Liver (tissue), 9 donors: Measurements from ENCODE around the gene NPPC. TPM values are rescaled to one million over a fixed set of nuclear protein-coding genes. Genes with fewer than 3 reads are reported as not detected.

Experiments used
- DNase-seq: peaks from one replicate; pipeline ENCODE4 v3.0.0-alpha.2; 2017; ENCODE audit warnings: low spot score
- H3K27ac ChIP-seq, 2 donors: one replicate each; pipeline ENCODE4 v1.7.0; 2013; ENCODE audit warnings: inconsistent platforms in 2 of 2, low read length in 2 of 2, control low read depth in 1 of 2, low read depth in 1 of 2, mild to moderate bottlenecking in 1 of 2
- H3K27me3 ChIP-seq, 4 donors: one replicate each; pipeline versions ENCODE4 v1.6.1 to v1.7.0; 2013; ENCODE audit warnings: low read length in 3 of 4, inconsistent platforms in 1 of 4, mild to moderate bottlenecking in 1 of 4, moderate library complexity in 1 of 4; ENCODE audit not compliant: control insufficient read depth in 4 of 4, insufficient read depth in 4 of 4
- H3K36me3 ChIP-seq, 4 donors: one replicate each; pipeline versions ENCODE4 v1.6.1 to v1.7.0; 2013; ENCODE audit warnings: low read length in 3 of 4, mild to moderate bottlenecking in 3 of 4, low read depth in 1 of 4, moderate library complexity in 1 of 4; ENCODE audit not compliant: control insufficient read depth in 4 of 4, insufficient read depth in 3 of 4
- H3K4me1 ChIP-seq, 4 donors: one replicate each; pipeline versions ENCODE4 v1.6.1 to v1.7.0; 2013; ENCODE audit warnings: low read length in 3 of 4, mild to moderate bottlenecking in 3 of 4, moderate library complexity in 1 of 4; ENCODE audit not compliant: control insufficient read depth in 4 of 4, insufficient read depth in 4 of 4
- H3K4me3 ChIP-seq, 3 donors: one replicate each; pipeline versions ENCODE4 v1.6.1 to v1.7.0; 2013; ENCODE audit warnings: low read length in 3 of 3, control low read depth in 1 of 3, low read depth in 1 of 3, mild to moderate bottlenecking in 1 of 3
- H3K9ac ChIP-seq, 2 donors: one replicate each; pipeline ENCODE4 v1.7.0; 2013; ENCODE audit warnings: low read length in 2 of 2, mild to moderate bottlenecking in 2 of 2, moderate library complexity in 2 of 2, control low read depth in 1 of 2, low read depth in 1 of 2
- H3K9me3 ChIP-seq, 4 donors: one replicate each; pipeline versions ENCODE4 v1.6.1 to v1.7.0; 2013; ENCODE audit warnings: low read length in 3 of 4; ENCODE audit not compliant: control insufficient read depth in 4 of 4
- ATF3 ChIP-seq: IDR thresholded peaks from 2 replicates; pipeline ENCODE4 v1.6.1; 2016; ENCODE audit warnings: antibody characterized with exemption
- EGR1 ChIP-seq, 2 donors: IDR thresholded peaks; 2 replicates each; pipeline ENCODE4 v1.6.1; 2016 to 2018; ENCODE audit warnings: antibody characterized with exemption in 2 of 2, low read depth in 2 of 2
- FOXA1 ChIP-seq: IDR thresholded peaks from 2 replicates; pipeline ENCODE4 v1.6.1; 2016; ENCODE audit warnings: antibody characterized with exemption
- FOXA2 ChIP-seq: IDR thresholded peaks from 2 replicates; pipeline ENCODE4 v1.6.1; 2016; ENCODE audit warnings: antibody characterized with exemption
- GABPA ChIP-seq, 2 donors: IDR thresholded peaks in 1 of 2; conservative IDR thresholded peaks in 1 of 2; 2 replicates each; pipeline ENCODE4 v1.6.1; 2016; ENCODE audit warnings: antibody characterized with exemption in 2 of 2, mild to moderate bottlenecking in 1 of 2, moderate library complexity in 1 of 2
- HNF4A ChIP-seq, 2 donors: conservative IDR thresholded peaks; 2 replicates each; pipeline ENCODE4 v1.6.1; 2016; ENCODE audit warnings: antibody characterized with exemption in 2 of 2, mild to moderate bottlenecking in 2 of 2
- JUND ChIP-seq, 2 donors: IDR thresholded peaks; 2 replicates each; pipeline ENCODE4 v1.6.1; 2016; ENCODE audit warnings: antibody characterized with exemption in 2 of 2
- NR2F2 ChIP-seq: IDR thresholded peaks from 2 replicates; pipeline ENCODE4 v1.6.1; 2016; ENCODE audit warnings: antibody characterized with exemption
- RXRA ChIP-seq, 2 donors: IDR thresholded peaks; 2 replicates each; pipeline ENCODE4 v1.6.1; 2017 to 2018; ENCODE audit warnings: antibody characterized with exemption in 2 of 2, mild to moderate bottlenecking in 1 of 2
- SP1 ChIP-seq: IDR thresholded peaks from 2 replicates; pipeline ENCODE4 v1.6.1; 2018; ENCODE audit warnings: antibody characterized with exemption, mild to moderate bottlenecking
- TAF1 ChIP-seq: conservative IDR thresholded peaks from 2 replicates; pipeline ENCODE4 v1.6.1; 2016; ENCODE audit warnings: antibody characterized with exemption, mild to moderate bottlenecking
- YY1 ChIP-seq: IDR thresholded peaks from 2 replicates; pipeline ENCODE4 v1.6.1; 2016; ENCODE audit warnings: antibody characterized with exemption, mild to moderate bottlenecking
- WGBS: extraction: QIAGEN DNeasy Blood & Tissue Kit; methylation state at CpG from one replicate; pipeline ENCODE4 v1.1.7; 2013; 5-methylcytosine and 5-hydroxymethylcytosine counted together
- polyA plus RNA-seq, 2 donors: library from polyadenylated mRNA; stranded (reverse) in 1 of 2; unstranded in 1 of 2; fragments of 200-250 nt in 1 of 2; fragments of >200 nt in 1 of 2; fragmentation: Nextera tagmentation in 1 of 2; extraction: Ambion mirVana in 1 of 2; gene quantifications; one replicate each; pipeline versions ENCODE4 v1.2.1 to v1.2.3, GENCODE V29; 2013 to 2015
- total RNA-seq, 2 donors: library from RNA; depleted of rRNA; stranded (reverse); fragments of >200 nt; gene quantifications; one replicate each; pipeline ENCODE4 v1.2.3, GENCODE V29; 2014
- TF ChIP-seq, protein P1 (sequence below): IDR thresholded peaks from 2 replicates; pipeline ENCODE4 v1.6.1; 2016; ENCODE audit warnings: antibody characterized with exemption
- TF ChIP-seq, protein P2 (sequence below): IDR thresholded peaks from 2 replicates; pipeline ENCODE4 v1.6.1; 2016; ENCODE audit warnings: antibody characterized with exemption, mild to moderate bottlenecking
- TF ChIP-seq, protein P3 (sequence below): fragments of 150-350 bp; IDR thresholded peaks from 2 replicates; pipeline ENCODE4 v1.5.1; 2017; ENCODE audit warnings: improper control_type of control experiment, low read depth, low read length; ENCODE audit not compliant: missing input control
- TF ChIP-seq, protein P4 (sequence below): IDR thresholded peaks from 2 replicates; pipeline ENCODE4 v1.6.1; 2016; ENCODE audit warnings: antibody characterized with exemption
- donor health status: healthy.
- donor health status: healthy.
- donor health status: healthy.
- donor health status: healthy.
- donor health status: healthy.

Gene NPPC
- total and polyA plus RNA-seq, 4 donors, result 0.47 TPM; not detected in 3

DNA sequence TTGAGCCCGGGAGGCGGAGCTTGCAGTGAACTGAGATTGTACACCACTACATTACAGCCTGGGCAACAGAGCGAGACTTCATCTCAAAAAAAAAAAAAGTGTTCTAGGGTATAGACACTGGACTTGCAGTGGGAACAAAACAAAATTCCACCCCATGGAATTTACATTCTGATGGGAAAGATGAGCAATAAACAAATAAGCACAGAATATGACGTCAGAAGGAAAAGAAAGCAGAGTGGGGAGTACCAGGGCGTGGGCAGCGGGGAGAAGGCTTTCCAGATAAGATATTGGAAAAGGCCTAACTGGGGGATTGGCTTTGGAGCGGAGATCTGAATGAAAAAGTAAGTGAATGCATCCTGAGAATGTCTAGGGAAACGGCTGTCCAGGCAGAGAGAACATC lies 17.6 kb downstream of the NPPC start:
- no peak for DNase-seq
- 90% methylated on average over 8 of the region's 8 CpGs for WGBS
- Histone ChIP-seq H3K4me1 (no peaks in the 10 kb centered on the region), H3K9ac (no peak overlapping the region), H3K9me3 (no peaks in the 10 kb centered on the region), H3K4me3 (no peak overlapping the region), H3K36me3 (no peaks in the 10 kb centered on the region), H3K27me3 (no peaks in the 10 kb centered on the region), H3K27ac (no peak overlapping the region)
- TF ChIP-seq, protein P1, sequence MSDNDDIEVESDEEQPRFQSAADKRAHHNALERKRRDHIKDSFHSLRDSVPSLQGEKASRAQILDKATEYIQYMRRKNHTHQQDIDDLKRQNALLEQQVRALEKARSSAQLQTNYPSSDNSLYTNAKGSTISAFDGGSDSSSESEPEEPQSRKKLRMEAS, result no peak

- Histone ChIP-seq H3K36me3 (no peaks in the 10 kb centered on the region), H3K9me3 (no peaks in the 10 kb centered on the region), H3K27me3 (no peaks in the 10 kb centered on the region), H3K27ac (no peak overlapping the region), H3K4me3 (no peak overlapping the region), H3K9ac (no peak overlapping the region), H3K4me1 (no peaks in the 10 kb centered on the region)
- TF ChIP-seq NR2F2 (no peak), EGR1 (IDR thresholded peaks at IDR 0.05; ENCODE audit: low read depth in 2 of 2) (no peak), FOXA2 (no peak), FOXA1 (no peak), JUND (IDR thresholded peaks at IDR 0.05) (no peak), YY1 (no peak), RXRA (IDR thresholded peaks at IDR 0.05) (no peak), SP1 (no peak)
- TF ChIP-seq, protein P2, sequence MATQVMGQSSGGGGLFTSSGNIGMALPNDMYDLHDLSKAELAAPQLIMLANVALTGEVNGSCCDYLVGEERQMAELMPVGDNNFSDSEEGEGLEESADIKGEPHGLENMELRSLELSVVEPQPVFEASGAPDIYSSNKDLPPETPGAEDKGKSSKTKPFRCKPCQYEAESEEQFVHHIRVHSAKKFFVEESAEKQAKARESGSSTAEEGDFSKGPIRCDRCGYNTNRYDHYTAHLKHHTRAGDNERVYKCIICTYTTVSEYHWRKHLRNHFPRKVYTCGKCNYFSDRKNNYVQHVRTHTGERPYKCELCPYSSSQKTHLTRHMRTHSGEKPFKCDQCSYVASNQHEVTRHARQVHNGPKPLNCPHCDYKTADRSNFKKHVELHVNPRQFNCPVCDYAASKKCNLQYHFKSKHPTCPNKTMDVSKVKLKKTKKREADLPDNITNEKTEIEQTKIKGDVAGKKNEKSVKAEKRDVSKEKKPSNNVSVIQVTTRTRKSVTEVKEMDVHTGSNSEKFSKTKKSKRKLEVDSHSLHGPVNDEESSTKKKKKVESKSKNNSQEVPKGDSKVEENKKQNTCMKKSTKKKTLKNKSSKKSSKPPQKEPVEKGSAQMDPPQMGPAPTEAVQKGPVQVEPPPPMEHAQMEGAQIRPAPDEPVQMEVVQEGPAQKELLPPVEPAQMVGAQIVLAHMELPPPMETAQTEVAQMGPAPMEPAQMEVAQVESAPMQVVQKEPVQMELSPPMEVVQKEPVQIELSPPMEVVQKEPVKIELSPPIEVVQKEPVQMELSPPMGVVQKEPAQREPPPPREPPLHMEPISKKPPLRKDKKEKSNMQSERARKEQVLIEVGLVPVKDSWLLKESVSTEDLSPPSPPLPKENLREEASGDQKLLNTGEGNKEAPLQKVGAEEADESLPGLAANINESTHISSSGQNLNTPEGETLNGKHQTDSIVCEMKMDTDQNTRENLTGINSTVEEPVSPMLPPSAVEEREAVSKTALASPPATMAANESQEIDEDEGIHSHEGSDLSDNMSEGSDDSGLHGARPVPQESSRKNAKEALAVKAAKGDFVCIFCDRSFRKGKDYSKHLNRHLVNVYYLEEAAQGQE, result no peak
- no peak for DNase-seq
- WGBS, result 89% methylated on average over 8 of the region's 8 CpGs
These were observed 18.4 kb downstream of the NPPC start for GRCh38 chr2:231907765-231908164.

GRCh38 chr2:231905026-231905425 lies 21.2 kb downstream of the NPPC start:
- Histone ChIP-seq H3K27ac (no peak overlapping the region), H3K4me1 (no peaks in the 10 kb centered on the region), H3K9ac (no peak overlapping the region), H3K9me3 (no peaks in the 10 kb centered on the region), H3K4me3 (no peak overlapping the region), H3K27me3 (no peaks in the 10 kb centered on the region), H3K36me3 (no peaks in the 10 kb centered on the region)
- no peak for DNase-seq
- TF ChIP-seq, protein P2, result no peak
- TF ChIP-seq GABPA (IDR thresholded peaks at IDR 0.05 in 1 of 2, conservative IDR thresholded peaks at IDR 0.05 in 1 of 2) (no peak), JUND (IDR thresholded peaks at IDR 0.05) (no peak), ATF3 (no peak), FOXA1 (no peak), RXRA (IDR thresholded peaks at IDR 0.05) (no peak), YY1 (no peak), TAF1 (no peak), EGR1 (IDR thresholded peaks at IDR 0.05; ENCODE audit: low read depth in 2 of 2) (no peak), HNF4A (conservative IDR thresholded peaks at IDR 0.05) (no peak)
- TF ChIP-seq, protein P1, result no peak
- TF ChIP-seq, protein P3, sequence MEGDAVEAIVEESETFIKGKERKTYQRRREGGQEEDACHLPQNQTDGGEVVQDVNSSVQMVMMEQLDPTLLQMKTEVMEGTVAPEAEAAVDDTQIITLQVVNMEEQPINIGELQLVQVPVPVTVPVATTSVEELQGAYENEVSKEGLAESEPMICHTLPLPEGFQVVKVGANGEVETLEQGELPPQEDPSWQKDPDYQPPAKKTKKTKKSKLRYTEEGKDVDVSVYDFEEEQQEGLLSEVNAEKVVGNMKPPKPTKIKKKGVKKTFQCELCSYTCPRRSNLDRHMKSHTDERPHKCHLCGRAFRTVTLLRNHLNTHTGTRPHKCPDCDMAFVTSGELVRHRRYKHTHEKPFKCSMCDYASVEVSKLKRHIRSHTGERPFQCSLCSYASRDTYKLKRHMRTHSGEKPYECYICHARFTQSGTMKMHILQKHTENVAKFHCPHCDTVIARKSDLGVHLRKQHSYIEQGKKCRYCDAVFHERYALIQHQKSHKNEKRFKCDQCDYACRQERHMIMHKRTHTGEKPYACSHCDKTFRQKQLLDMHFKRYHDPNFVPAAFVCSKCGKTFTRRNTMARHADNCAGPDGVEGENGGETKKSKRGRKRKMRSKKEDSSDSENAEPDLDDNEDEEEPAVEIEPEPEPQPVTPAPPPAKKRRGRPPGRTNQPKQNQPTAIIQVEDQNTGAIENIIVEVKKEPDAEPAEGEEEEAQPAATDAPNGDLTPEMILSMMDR, result no peak
- TF ChIP-seq, protein P4, sequence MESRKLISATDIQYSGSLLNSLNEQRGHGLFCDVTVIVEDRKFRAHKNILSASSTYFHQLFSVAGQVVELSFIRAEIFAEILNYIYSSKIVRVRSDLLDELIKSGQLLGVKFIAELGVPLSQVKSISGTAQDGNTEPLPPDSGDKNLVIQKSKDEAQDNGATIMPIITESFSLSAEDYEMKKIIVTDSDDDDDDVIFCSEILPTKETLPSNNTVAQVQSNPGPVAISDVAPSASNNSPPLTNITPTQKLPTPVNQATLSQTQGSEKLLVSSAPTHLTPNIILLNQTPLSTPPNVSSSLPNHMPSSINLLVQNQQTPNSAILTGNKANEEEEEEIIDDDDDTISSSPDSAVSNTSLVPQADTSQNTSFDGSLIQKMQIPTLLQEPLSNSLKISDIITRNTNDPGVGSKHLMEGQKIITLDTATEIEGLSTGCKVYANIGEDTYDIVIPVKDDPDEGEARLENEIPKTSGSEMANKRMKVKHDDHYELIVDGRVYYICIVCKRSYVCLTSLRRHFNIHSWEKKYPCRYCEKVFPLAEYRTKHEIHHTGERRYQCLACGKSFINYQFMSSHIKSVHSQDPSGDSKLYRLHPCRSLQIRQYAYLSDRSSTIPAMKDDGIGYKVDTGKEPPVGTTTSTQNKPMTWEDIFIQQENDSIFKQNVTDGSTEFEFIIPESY, result no peak
- WGBS, result 90% methylated on average over 4 of the region's 4 CpGs
